GM23248 (cell line): ENCODE measurements around the gene MRPL33. TPM values are rescaled to one million over a fixed set of nuclear protein-coding genes. Genes with fewer than 3 reads are reported as not detected.
A peak's percentile ranks its signal among the peaks of the same experiment; 100 is the strongest.

Source experiments
- DNase-seq: peaks from one replicate; pipeline ENCODE4 v3.0.0-alpha.2; 2015
- H2AFZ ChIP-seq: fragments of 200-600 bp; sonication (generic); 2 replicates; pipeline ENCODE4 v1.6.1; 2016; ENCODE audit warnings: antibody characterized with exemption
- H3F3A ChIP-seq: fragments of 200-600 bp; sonication (generic); 2 replicates; pipeline ENCODE4 v1.6.1; 2016; ENCODE audit warnings: mild to moderate bottlenecking, antibody characterized with exemption, mixed run types; ENCODE audit not compliant: insufficient read depth
- H3K27ac ChIP-seq: fragments of 200-600 bp; sonication (generic); 2 replicates; pipeline ENCODE4 v1.5.1; 2016; ENCODE audit warnings: mild to moderate bottlenecking
- H3K27me3 ChIP-seq: fragments of 200-600 bp; sonication (generic); replicated peaks from 2 replicates; pipeline ENCODE4 v1.6.1; 2016; ENCODE audit warnings: mild to moderate bottlenecking; ENCODE audit not compliant: insufficient read depth
- H3K36me3 ChIP-seq: fragments of 200-600 bp; sonication (generic); 2 replicates; pipeline ENCODE4 v1.6.1; 2016; ENCODE audit warnings: low read depth, mild to moderate bottlenecking
- H3K4me1 ChIP-seq: fragments of 200-600 bp; sonication (generic); 2 replicates; pipeline ENCODE4 v1.6.1; 2016; ENCODE audit warnings: mild to moderate bottlenecking; ENCODE audit not compliant: insufficient read depth
- H3K4me2 ChIP-seq: fragments of 200-600 bp; sonication (generic); one replicate; pipeline ENCODE4 v1.6.1; 2016; ENCODE audit warnings: mild to moderate bottlenecking; ENCODE audit not compliant: unreplicated experiment
- H3K4me3 ChIP-seq: fragments of 200-600 bp; sonication (generic); 2 replicates; pipeline ENCODE4 v1.5.1; 2016; ENCODE audit warnings: mild to moderate bottlenecking
- H3K79me2 ChIP-seq: fragments of 200-600 bp; sonication (generic); 2 replicates; pipeline ENCODE4 v1.6.1; 2016; ENCODE audit warnings: mild to moderate bottlenecking; ENCODE audit not compliant: insufficient read depth
- H3K9ac ChIP-seq: fragments of 200-600 bp; sonication (generic); 2 replicates; pipeline ENCODE4 v1.6.1; 2016; ENCODE audit warnings: mild to moderate bottlenecking
- H3K9me2 ChIP-seq: fragments of 200-600 bp; sonication (generic); 2 replicates; pipeline ENCODE4 v1.6.1; 2016; ENCODE audit warnings: mixed run types, mild to moderate bottlenecking, moderate library complexity; ENCODE audit not compliant: insufficient read depth
- H3K9me3 ChIP-seq: fragments of 200-600 bp; sonication (generic); one replicate; pipeline ENCODE4 v1.6.1; 2017; ENCODE audit warnings: low read depth
- H4K20me1 ChIP-seq: fragments of 200-600 bp; sonication (generic); 2 replicates; pipeline ENCODE4 v1.6.0; 2016; ENCODE audit not compliant: insufficient read depth
- EZH2 ChIP-seq: fragments of 200-600 bp; sonication (generic); IDR thresholded peaks from 2 replicates; pipeline ENCODE4 v1.6.1; 2018; ENCODE audit warnings: antibody characterized with exemption, mild to moderate bottlenecking; ENCODE audit not compliant: insufficient read depth, poor library complexity, severe bottlenecking
- EZH2phosphoT487 ChIP-seq: fragments of 200-600 bp; sonication (generic); IDR thresholded peaks from 2 replicates; pipeline ENCODE4 v1.6.1; 2018; ENCODE audit warnings: antibody characterized with exemption, moderate library complexity, mild to moderate bottlenecking, low read depth; ENCODE audit not compliant: insufficient read depth
- WGBS, 2 experiments: methylation state at CpG; one replicate each; pipeline ENCODE4 v1.1.6; 2015 to 2017; ENCODE audit warnings: low lambda C conversion rate in 2 of 2, low coverage in 1 of 2; ENCODE audit errors: missing lambda C conversion rate in 2 of 2; 5-methylcytosine and 5-hydroxymethylcytosine counted together
- in situ Hi-C: fragments of 300-500 bp; cut with MboI; formaldehyde crosslinking; loops from 2 replicates; pipeline ENCODE4 v1.15.0; 2020
- polyA plus RNA-seq: library from polyadenylated mRNA; unstranded; fragments of >200 nt; fragmentation: Nextera tagmentation; extraction: Ambion mirVana; gene quantifications from 2 replicates; pipeline ENCODE4 v1.2.1, GENCODE V29; 2016
- total RNA-seq: library from RNA; depleted of rRNA; stranded (reverse); fragments of >200 nt; shearing (Covaris generic); gene quantifications from 2 replicates; pipeline ENCODE4 v1.2.3, GENCODE V29; 2014

Gene MRPL33
- total and polyA plus RNA-seq, 2 experiments from 2014 or later = 70.8 to 340 TPM

DNA sequence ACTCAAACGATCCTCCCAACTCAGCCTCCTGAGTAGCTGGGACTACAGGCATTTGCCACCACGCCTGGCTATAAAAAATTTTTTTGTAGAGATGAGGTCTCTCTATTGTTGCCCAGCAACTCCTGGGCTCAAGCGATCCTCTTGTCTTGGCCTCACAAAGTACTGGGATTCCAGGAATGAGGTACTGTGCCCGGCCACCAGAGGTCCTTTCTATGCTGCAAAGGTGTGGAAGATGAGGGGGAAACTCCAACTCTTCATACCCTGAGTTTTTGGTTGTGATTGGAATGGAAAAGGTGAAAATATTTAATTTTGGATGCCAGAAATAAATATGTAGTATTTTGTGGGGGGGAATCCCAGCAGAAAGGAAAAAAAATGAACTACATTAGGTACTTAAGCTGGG lies 36.0 kb downstream of the MRPL33 start:
- H4K20me1 ChIP-seq = no peaks in the 10 kb centered on the region
- in situ Hi-C loops = no loop called here
- TF ChIP-seq EZH2phosphoT487 = no peak
- no peak for TF ChIP-seq EZH2
- DNase-seq = peak; percentile 49
- no peaks in the 10 kb centered on the region for H3K9me2 ChIP-seq
- H3K27ac ChIP-seq = no peak overlapping the region
- H3F3A ChIP-seq = peaks cover 32% of the 10 kb centered on the region
- no peak overlapping the region for H3K4me2 ChIP-seq
- H3K9ac ChIP-seq = no peak overlapping the region
- H3K9me3 ChIP-seq = no peaks in the 10 kb centered on the region
- H2AFZ ChIP-seq = no peak overlapping the region
- H3K4me1 ChIP-seq = peaks cover 38% of the 10 kb centered on the region
- H3K79me2 ChIP-seq = no peaks in the 10 kb centered on the region
- no peaks in the 10 kb centered on the region for H3K36me3 ChIP-seq
- H3K27me3 ChIP-seq = no peaks in the 10 kb centered on the region
- WGBS, 2 experiments = 88 to 91% methylated on average over 4 of the region's 4 CpGs
- H3K4me3 ChIP-seq = no peak overlapping the region

- H3K4me3 ChIP-seq = no peak overlapping the region
- H3K4me1 ChIP-seq = peaks cover 38% of the 10 kb centered on the region
- H4K20me1 ChIP-seq = no peaks in the 10 kb centered on the region
- H3F3A ChIP-seq = peaks cover 32% of the 10 kb centered on the region
- no peaks in the 10 kb centered on the region for H3K36me3 ChIP-seq
- H3K9ac ChIP-seq = no peak overlapping the region
- WGBS, 2 experiments = 96 to 100% methylated on average over 2 of the region's 2 CpGs
- H3K9me2 ChIP-seq = no peaks in the 10 kb centered on the region
- TF ChIP-seq EZH2phosphoT487 (no peak), EZH2 (no peak)
- no peaks in the 10 kb centered on the region for H3K9me3 ChIP-seq
- no peaks in the 10 kb centered on the region for H3K27me3 ChIP-seq
- H3K4me2 ChIP-seq = no peak overlapping the region
- no peaks in the 10 kb centered on the region for H3K79me2 ChIP-seq
- no peak for DNase-seq
- H2AFZ ChIP-seq = no peak overlapping the region
- no peak overlapping the region for H3K27ac ChIP-seq
- in situ Hi-C loops = no loop called here
Observed at GRCh38 chr2:27808418-27808817, 36.9 kb downstream of the MRPL33 start.

- Histone ChIP-seq H3K36me3 (no peaks in the 10 kb centered on the region), H4K20me1 (no peaks in the 10 kb centered on the region), H3K9me2 (no peaks in the 10 kb centered on the region), H3K27me3 (no peaks in the 10 kb centered on the region), H3K4me3 (no peak overlapping the region), H3K9ac (no peak overlapping the region), H2AFZ (no peak overlapping the region), H3K4me2 (peak overlapping the region; percentile 48), H3F3A (peaks cover 32% of the 10 kb centered on the region), H3K79me2 (no peaks in the 10 kb centered on the region), H3K9me3 (no peaks in the 10 kb centered on the region), H3K27ac (peak overlapping the region; percentile 55), H3K4me1 (peaks cover 33% of the 10 kb centered on the region)
- no peak for DNase-seq
- 96 to 100% methylated on average over 3 of the region's 3 CpGs for WGBS, 2 experiments
- in situ Hi-C loops = no loop called here
- TF ChIP-seq EZH2phosphoT487 (no peak), EZH2 (no peak)
Observed at GRCh38 chr2:27808984-27809383, 37.5 kb downstream of the MRPL33 start.

DNA sequence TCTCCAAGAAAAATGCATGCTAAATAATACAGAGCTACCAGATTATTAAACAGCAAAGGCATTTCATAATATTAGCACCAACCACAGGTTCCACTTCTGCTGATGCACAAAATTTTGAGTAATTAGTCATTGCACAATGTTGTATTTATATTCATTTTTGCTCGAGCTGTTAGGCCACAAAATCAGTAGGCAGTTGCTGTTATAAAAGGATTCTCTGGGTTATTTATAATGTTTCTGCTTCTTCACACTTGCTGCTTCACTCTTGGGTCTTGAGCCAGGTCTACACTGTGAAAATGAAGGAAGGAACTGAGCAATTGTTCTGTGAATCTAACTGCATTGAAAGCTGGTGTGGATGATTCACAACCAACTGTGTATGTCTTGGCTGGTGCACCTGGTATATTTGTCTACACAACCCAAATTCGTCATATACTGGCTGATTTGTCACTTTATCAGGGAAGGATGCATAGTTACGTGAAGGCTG lies 38.3 kb downstream of the MRPL33 start:
- no peaks in the 10 kb centered on the region for H3K36me3 ChIP-seq
- DNase-seq = peak; percentile 94
- no peak overlapping the region for H3K9ac ChIP-seq
- 3 to 9% methylated on average over 3 of the region's 3 CpGs for WGBS, 2 experiments
- peaks cover 32% of the 10 kb centered on the region for H3F3A ChIP-seq
- no peaks in the 10 kb centered on the region for H3K27me3 ChIP-seq
- in situ Hi-C loops = no loop called here
- TF ChIP-seq EZH2phosphoT487 = 0 out of 2 replicates have a peak, but pooled peaks have one; percentile 20
- TF ChIP-seq EZH2 = no peak
- H3K9me3 ChIP-seq = no peaks in the 10 kb centered on the region
- H3K79me2 ChIP-seq = no peaks in the 10 kb centered on the region
- peak overlapping the region; percentile 55 for H3K27ac ChIP-seq
- H3K4me2 ChIP-seq = peak overlapping the region; percentile 48
- H3K4me3 ChIP-seq = no peak overlapping the region
- no peak overlapping the region for H2AFZ ChIP-seq
- H4K20me1 ChIP-seq = no peaks in the 10 kb centered on the region
- peaks cover 25% of the 10 kb centered on the region for H3K4me1 ChIP-seq
- no peaks in the 10 kb centered on the region for H3K9me2 ChIP-seq

DNA sequence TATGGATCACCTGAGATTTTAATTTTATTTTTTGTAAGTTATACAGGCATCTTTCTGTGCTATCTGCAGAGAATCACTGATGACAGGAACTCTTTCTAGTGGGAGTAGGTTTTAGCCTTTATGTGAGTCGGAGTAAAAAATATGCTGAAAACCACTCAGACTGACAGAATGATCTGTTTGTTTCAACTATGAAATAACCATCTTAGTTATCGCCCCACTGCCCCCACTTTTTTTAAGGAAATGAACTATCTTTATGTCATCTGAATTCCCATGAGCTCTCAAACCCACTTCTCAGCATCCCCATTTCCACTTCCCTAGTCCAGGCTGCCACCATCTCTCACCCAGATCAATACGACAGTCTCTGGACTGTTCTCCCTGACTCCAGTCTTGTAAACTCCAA lies 38.9 kb downstream of the MRPL33 start:
- Histone ChIP-seq H3K4me2 (peak overlapping the region; percentile 48), H3K27ac (peak overlapping the region; percentile 55), H3F3A (peaks cover 32% of the 10 kb centered on the region), H3K9me3 (no peaks in the 10 kb centered on the region), H3K9ac (no peak overlapping the region), H4K20me1 (no peaks in the 10 kb centered on the region), H3K4me1 (peaks cover 24% of the 10 kb centered on the region), H2AFZ (no peak overlapping the region), H3K27me3 (no peaks in the 10 kb centered on the region), H3K79me2 (no peaks in the 10 kb centered on the region), H3K4me3 (no peak overlapping the region), H3K9me2 (no peaks in the 10 kb centered on the region), H3K36me3 (no peaks in the 10 kb centered on the region)
- DNase-seq = peak; percentile 16
- in situ Hi-C loops = no loop called here
- WGBS, 2 experiments = 65 to 81% methylated on average over 3 of the region's 3 CpGs
- no peak for TF ChIP-seq EZH2phosphoT487
- TF ChIP-seq EZH2 = no peak
